ENCODE measurements around the gene BRCC3. TPM values are rescaled to one million over a fixed set of nuclear protein-coding genes. Genes with fewer than 3 reads are reported as not detected.

The BRCC3 gene
- polyA plus RNA-seq, 1 of the 3 experiments (the other 2 are of a cell fraction) = 11.2 TPM

DNA sequence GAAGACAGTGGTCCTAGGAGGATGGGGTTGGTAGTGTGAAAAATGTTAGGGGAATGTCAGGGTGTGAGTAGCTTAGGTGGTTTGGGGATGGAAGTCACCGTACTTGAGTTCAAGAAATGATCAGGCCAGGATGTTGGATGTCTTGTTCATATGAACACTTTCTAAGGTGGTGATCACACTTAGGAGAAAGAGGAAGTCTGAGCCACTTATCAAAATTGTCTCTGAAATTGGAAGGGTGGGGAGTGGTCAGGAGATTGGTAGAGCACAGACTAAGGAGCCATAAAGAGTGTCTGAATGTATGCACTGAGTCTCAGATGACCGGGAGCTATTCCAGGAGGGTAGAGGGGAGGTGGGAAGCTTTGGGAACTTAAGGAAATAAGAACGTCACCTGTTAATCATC lies 17.7 kb upstream of the BRCC3 start:
- ChIA-PET POLR2A (no interaction called here), CTCF (no interaction called here)
- Histone ChIP-seq H3K4me3 (ENCODE audit: low read depth in 2 of 2, low read length in 1 of 2) (no peak overlapping the region), H3K9me3 (no peaks in the 10 kb centered on the region), H3K4me2 (no peak overlapping the region), H3K4me1 (ENCODE audit: control insufficient read depth in 1 of 2, insufficient read depth in 2 of 2, low read depth in 1 of 2, low read length in 1 of 2) (peaks cover 0 to 7% of the 10 kb centered on the region in 2 experiments; a peak in 1 of 4 replicates), H3K36me3 (replicated peaks in 1 of 2; ENCODE audit: control insufficient read depth in 1 of 2, insufficient read depth in 2 of 2, low read length in 1 of 2) (peaks cover 0 to 7% of the 10 kb centered on the region in 2 experiments), H3K27me3 (ENCODE audit: insufficient read depth) (no peaks in the 10 kb centered on the region), H4K20me1 (ENCODE audit: insufficient read depth) (no peaks in the 10 kb centered on the region), H2AFZ (ENCODE audit: low read depth) (no peak overlapping the region), H3K9ac (no peak overlapping the region), H3K27ac (ENCODE audit: low read depth in 2 of 2, low read length in 1 of 2) (no peak overlapping the region), H3K9me2 (no peaks in the 10 kb centered on the region), H3F3A (replicated peaks; ENCODE audit: insufficient read depth) (no peaks in the 10 kb centered on the region), H3K79me2 (ENCODE audit: insufficient read depth) (no peaks in the 10 kb centered on the region)
- TF ChIP-seq NFIC (IDR thresholded peaks at IDR 0.05; ENCODE audit: borderline replicate concordance) (no peak), CHD2 (IDR thresholded peaks at IDR 0.05; ENCODE audit: low read length, partially characterized antibody) (no peak), USF1 (IDR thresholded peaks at IDR 0.05; ENCODE audit: borderline replicate concordance, low read depth) (no peak), YY1 (IDR thresholded peaks at IDR 0.05; ENCODE audit: low read depth) (no peak), GATA2 (CRISPR knock-in tag; IDR thresholded peaks at IDR 0.05) (no peak), SIN3A (IDR thresholded peaks at IDR 0.05; ENCODE audit: borderline replicate concordance, low read depth, low read length) (no peak), MAX (IDR thresholded peaks at IDR 0.05; ENCODE audit: low read depth) (no peak)
- WGBS (ENCODE audit: low lambda C conversion rate) = 46% methylated on average over 3 of the region's 3 CpGs
- DNase-seq = no peak

DNA sequence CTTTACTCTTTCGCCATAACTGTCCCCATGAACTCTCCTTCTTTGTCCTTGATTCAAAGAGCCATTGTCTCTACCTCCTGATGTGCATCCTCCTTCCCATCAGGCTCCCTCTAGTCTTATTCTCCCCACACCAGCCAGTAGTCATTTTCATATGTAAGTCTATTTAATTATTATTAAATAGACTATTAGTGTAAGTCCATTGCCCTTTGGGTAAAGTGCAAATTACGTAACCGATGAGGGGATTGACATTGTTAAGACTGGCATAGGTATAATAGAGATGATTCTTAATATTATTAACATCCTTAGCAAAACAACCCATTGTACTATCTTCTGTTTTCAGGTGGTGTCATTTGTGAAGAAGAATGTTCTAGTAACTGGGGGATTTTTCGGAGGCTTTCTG lies 17.1 kb upstream of the BRCC3 start:
- no peaks in the 10 kb centered on the region for H3K9me2 ChIP-seq
- H3F3A ChIP-seq (replicated peaks; ENCODE audit: insufficient read depth) = no peaks in the 10 kb centered on the region
- H3K4me3 ChIP-seq (ENCODE audit: low read depth in 2 of 2, low read length in 1 of 2) = no peak overlapping the region
- WGBS (ENCODE audit: low lambda C conversion rate) = 38% methylated on average over 4 of the region's 4 CpGs
- ChIA-PET POLR2A (no interaction called here), CTCF (no interaction called here)
- H4K20me1 ChIP-seq (ENCODE audit: insufficient read depth) = no peaks in the 10 kb centered on the region
- DNase-seq = no peak
- H3K27me3 ChIP-seq (ENCODE audit: insufficient read depth) = no peaks in the 10 kb centered on the region
- no peak overlapping the region for H3K4me2 ChIP-seq
- peaks cover 0 to 7% of the 10 kb centered on the region in 2 experiments; a peak in 1 of 4 replicates for H3K4me1 ChIP-seq (ENCODE audit: control insufficient read depth in 1 of 2, insufficient read depth in 2 of 2, low read depth in 1 of 2, low read length in 1 of 2)
- no peaks in the 10 kb centered on the region for H3K79me2 ChIP-seq (ENCODE audit: insufficient read depth)
- peaks cover 0 to 7% of the 10 kb centered on the region in 2 experiments for H3K36me3 ChIP-seq (replicated peaks in 1 of 2; ENCODE audit: control insufficient read depth in 1 of 2, insufficient read depth in 2 of 2, low read length in 1 of 2)
- H3K9ac ChIP-seq = no peak overlapping the region
- no peaks in the 10 kb centered on the region for H3K9me3 ChIP-seq
- H3K27ac ChIP-seq (ENCODE audit: low read depth in 2 of 2, low read length in 1 of 2) = no peak overlapping the region
- no peak overlapping the region for H2AFZ ChIP-seq (ENCODE audit: low read depth)
- TF ChIP-seq FOSL2 (IDR thresholded peaks at IDR 0.05; ENCODE audit: borderline replicate concordance, low read depth) = no peak
- no peak for TF ChIP-seq TAF1 (IDR thresholded peaks at IDR 0.05; ENCODE audit: borderline replicate concordance, low read depth, low read length)
- TF ChIP-seq REST (IDR thresholded peaks at IDR 0.05; ENCODE audit: low read depth, low read length) = no peak
- TF ChIP-seq NFIC (IDR thresholded peaks at IDR 0.05; ENCODE audit: borderline replicate concordance) = no peak
- TF ChIP-seq, protein P1, sequence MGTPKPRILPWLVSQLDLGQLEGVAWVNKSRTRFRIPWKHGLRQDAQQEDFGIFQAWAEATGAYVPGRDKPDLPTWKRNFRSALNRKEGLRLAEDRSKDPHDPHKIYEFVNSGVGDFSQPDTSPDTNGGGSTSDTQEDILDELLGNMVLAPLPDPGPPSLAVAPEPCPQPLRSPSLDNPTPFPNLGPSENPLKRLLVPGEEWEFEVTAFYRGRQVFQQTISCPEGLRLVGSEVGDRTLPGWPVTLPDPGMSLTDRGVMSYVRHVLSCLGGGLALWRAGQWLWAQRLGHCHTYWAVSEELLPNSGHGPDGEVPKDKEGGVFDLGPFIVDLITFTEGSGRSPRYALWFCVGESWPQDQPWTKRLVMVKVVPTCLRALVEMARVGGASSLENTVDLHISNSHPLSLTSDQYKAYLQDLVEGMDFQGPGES (IDR thresholded peaks at IDR 0.05; ENCODE audit: low read depth, low read length) = no peak
- TF ChIP-seq RFX5 (IDR thresholded peaks at IDR 0.05; ENCODE audit: low read length) = no peak
